ENCODE data around the gene HLCS.

Gene HLCS

DNA sequence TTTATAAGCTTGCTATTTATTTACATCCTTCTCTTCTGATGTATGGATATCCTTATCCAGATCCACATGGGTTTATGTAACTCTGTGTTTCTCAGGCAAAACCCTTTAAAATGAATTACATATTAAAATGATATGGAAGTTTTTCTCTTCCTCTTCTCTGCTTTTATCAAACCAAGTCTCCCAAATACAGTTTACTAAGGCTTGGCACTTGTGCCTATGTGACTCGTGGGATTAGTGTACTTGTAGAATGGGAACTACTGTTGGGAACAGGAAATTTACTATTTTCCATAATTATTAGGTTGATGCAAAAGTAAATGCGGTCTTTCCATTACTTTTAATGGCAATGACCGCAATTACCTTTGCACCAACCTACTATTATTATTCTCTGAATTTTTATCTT, 252.7 kb downstream of the HLCS start:
- no peak for DNase-seq

DNA sequence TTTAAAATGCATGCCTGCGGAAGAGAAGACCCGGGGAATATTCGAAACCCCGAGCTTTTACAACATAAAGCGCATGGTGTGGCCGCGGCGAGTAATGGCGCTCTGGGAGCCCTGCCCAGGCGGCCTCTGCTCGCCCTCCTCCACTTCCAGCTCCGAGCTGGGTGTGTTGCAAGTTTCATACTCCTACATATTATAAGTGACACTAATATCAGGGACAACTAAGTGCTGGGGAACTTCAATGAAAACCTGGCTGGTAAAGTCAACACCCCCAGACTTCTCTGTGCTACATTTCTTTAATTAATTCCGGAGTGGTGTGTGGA, 255.8 kb downstream of the HLCS start:
- DNase-seq: no peak

DNA sequence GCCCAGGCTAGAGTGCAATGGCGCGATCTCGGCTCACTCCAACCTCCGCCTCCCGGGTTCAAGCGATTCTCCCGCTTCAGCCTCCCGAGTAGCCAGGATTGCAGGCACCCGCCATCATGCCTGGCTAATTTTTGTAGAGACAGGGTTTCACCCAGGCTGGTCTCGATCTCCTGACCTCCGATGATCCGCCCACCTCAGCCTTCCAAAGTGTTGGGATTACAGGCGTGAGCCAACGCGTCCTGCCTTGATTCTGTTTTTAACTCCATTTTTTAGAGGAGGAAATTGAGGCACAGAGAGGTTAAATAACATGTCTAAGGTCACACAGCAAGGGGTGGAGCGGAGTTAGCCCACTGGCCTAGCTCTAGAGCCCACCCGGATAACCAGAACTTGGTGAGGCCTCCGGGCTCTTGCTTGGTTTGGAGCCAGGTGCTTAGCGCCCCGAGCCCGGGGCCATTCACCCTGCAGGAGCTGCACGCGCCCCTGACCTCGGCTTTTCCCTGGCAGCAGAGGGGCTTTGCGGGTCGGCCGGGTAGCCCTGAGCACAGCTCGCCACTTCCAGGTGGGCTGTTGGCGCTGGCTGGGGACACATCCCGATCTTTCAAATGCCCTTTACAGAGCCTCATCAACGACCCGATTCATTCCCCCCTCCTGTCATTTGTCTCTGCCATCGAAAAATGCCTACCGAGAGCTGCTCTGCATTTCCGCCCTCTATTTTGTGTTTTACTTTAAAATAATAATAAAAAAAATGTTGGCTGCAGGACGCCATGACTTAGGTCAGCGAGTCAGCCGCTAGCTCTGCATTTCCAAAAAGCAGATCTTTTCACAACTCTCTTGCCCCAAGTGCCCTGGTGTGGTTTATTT, 256.4 kb downstream of the HLCS start:
- no peak for DNase-seq

DNA sequence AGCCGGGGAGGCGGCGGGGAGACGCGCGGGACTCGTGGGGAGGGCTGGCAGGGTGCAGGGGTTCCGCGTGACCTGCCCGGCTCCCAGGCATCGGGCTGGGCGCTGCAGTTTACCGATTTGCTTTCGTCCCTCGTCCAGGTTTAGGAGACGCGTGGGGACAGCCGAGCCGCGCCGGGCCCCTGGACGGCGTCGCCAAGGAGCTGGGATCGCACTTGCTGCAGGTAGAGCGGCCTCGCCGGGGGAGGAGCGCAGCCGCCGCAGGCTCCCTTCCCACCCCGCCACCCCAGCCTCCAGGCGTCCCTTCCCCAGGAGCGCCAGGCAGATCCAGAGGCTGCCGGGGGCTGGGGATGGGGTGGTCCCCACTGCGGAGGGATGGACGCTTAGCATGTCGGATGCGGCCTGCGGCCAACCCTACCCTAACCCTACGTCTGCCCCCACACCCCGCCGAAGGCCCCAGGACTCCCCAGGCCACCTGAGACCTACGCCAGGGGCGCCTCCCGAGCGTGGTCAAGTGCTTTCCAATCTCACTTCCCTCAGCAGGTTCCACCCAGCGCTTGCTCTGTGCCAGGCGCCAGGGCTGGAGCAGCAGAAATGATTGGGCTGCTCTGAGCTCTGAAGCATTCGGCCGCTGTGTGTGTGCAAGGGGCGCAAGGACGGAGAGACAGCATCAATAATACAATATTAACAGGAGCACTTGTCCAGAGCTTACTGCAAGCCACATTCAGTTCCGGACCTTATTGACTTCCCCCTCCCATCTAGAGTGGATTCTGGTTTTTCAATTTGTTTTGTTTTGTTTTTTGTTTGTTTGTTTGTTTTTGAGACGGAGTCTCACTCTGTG, 257.2 kb downstream of the HLCS start:
- DNase-seq: no peak

DNA sequence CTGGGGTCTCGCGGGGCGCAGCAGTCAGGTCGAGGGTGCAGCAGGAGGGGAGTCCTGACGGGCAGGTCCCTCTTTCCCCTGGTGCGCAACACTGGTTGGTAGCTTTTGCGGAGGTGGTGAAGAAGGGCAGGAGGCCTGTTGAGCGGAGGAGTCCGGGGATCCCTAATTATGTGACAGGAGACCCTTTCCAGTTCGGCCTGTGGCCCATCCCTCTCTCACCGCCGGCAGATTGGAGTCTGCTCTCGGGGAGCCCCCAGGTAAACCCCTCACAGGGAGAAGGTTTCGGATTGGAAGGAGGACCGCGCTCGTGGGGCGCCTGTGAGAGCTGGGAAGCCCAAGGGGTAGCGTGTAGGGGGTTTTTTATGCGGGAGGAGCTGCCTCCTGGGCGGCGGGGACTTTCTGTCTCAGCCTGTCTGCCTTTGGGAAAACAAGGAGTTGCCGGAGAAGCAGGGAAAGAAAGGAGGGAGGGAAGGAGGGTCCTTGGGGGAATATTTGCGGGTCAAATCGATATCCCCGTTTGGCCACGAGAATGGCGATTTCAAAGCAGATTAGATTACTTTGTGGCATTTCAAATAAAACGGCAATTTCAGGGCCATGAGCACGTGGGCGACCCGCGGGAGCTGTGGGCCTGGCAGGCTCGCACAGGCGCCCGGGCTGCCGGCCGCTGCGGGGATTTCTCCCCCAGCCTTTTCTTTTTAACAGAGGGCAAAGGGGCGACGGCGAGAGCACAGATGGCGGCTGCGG, 258.0 kb downstream of the HLCS start:
- no peak for DNase-seq

DNA sequence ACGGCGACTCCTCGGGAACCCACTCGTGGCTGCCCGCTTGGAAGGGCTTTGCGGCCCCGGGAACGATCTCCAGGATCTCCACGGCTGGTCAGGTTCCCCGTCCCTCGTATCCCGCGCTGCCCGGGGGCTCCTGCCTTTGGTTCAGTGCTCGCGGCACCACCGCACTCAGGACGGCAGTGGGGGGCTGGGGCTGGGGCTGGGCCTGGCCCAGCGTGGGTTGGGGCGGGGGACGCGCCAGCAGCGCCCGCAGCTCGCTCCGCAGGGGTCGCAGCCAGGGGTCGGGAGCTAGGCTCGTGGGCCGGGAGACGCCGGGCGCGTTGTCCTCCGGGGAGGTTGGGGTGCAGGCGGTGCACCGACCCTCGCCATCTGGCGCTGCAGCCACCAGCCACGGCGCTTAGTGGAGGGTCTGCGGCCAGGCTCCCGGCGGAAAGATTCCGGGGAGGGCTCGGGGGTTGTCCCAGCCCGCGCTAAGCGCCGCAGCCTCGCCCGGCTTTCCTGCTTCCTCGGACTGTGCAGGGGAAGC, 258.6 kb downstream of the HLCS start:
- DNase-seq: no peak

DNA sequence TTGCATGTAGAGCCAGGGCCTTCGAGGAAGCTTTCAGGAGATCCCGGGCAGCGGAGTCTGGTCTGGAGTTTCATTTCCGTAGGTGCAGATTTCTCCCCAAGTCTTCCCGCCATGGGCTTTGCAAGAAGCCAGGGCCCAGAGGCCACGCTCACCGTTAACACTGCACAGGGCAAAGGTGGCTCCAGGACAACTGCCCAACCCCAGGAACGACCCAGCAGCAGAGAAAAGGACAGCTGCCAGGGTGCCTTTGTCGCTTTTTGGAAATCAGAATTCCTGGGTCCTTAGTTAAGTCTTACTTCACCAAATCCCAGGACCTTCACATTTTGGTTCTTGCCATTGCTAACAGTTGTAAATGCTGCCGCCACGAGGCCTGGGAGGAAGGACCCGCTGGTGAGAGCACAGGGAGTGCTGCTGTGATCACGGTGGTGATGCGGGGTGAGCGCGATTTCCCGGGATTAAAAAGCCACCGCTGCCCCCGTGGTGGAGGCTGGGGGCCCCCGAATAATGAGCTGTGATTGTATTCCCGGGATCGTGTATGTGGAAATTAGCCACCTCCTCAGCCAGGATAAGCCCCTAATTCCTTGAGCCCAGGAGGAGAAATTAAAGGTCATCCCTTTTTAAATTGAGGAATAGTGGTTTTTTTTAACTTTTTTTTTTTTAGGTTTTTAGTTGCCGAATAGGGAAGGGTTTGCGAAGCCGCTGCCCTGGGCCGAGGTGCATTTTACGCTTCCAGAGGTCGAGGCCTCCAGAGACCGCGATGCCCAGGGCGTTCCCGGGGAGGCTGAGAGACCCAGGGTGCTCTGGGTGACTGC, 259.3 kb downstream of the HLCS start:
- no peak for DNase-seq

DNA sequence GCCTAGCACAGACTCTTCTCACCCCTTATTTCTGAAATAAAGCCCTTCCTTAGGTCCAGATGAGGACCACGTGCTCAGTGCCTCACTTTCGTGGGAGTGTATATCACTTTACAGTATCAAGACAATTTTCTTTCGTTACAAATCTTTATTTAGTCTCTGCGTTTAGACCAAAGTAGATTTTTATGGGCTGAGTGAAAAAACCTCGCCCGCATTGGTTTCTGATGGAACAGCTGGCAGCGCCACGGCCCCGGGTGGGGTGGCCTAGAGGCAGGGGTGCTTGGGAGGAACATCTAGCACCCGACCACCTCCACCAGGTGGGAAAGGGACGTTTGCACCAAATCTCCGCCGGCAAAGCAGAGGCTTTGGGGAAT, 260.0 kb downstream of the HLCS start:
- no peak for DNase-seq

DNA sequence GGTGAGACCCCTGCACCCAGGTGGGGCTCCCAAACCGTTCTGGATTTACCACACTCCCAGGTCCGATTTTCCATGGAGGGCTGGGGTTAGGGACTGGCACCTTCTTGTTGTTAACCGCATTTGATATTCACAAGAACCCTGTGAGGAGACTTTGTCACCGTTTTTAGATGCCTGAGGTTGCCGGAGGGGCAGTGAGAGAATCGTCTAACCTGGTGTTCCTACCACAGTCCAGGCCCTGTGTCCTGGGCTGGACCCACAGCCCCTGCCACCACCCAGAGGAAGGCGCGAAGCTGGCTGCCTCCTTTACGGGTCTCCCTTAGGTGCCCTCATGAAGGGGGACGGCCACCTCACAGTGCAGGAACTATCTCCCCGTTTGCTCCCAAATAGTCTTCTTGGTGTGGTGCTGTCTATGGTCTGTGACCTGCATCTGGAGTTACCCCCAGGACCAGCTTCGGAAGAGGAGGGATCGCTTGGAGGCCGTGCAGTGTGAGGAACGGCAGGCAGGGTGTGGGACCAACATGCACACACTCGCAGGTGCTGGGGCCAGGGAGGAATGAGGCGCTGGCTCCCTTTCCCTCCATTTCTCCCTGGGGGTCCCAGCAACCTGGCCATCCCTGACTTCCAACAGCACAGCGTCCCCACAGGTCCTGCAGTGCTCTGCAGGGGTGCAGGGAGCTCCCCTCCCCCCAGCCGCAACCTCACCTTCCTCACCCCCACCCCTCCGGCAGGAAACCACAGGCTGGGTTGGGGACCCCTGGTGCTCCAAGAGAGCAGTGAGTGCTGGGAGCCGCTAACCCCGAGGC, 260.6 kb downstream of the HLCS start:
- no peak for DNase-seq

DNA sequence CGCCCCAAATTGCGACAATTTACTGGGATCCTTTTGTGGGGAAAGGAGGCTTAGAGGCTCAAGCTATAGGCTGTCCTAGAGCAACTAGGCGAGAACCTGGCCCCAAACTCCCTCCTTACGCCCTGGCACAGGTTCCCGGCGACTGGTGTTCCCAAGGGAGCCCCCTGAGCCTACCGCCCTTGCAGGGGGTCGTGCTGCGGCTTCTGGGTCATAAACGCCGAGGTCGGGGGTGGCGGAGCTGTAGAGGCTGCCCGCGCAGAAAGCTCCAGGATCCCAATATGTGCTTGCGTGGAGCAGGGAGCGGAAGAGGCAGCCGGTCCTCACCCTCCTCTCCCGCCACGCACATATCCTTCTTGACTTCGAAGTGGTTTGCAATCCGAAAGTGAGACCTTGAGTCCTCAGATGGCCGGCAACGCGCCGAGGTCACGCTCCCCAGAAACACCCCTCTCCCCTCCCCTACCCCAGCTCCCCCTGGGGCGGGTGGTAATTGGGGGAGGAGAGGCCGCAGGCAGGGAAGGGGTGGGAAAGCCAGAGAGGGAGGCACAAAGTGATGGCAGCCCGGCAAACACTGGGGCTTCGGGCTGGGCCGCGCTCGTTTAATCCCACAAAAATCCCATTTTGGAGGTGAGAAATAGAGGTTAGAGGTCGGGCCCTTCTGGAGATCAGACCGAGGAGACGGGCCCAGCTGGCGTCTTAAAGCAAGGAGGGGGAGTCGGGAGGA, 261.4 kb downstream of the HLCS start:
- no peak for DNase-seq

DNA sequence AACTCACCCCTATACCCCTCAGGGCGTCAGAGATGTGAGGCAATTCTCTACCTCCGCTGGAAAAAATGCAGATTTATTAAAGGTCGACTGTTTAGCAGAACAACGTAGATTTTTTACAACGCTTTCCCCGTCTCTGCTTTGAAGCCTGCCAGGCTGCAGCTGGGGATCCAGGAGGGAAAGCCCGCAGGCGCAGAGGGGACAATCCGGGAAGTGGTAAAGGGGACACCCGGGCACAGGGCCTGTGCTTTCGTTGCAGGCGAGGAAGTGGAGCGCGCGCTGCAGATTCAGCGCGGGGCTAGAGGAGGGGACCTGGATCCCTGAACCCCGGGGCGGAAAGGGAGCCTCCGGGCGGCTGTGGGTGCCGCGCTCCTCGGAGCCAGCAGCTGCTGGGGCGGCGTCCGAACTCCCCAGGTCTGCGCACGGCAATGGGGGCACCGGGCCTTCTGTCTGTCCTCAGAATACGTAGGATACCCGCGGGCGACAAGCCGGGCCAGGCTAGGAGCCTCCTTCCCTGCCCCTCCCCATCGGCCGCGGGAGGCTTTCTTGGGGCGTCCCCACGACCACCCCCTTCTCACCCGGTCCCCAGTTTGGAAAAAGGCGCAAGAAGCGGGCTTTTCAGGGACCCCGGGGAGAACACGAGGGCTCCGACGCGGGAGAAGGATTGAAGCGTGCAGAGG, 262.1 kb downstream of the HLCS start:
- no peak for DNase-seq

DNA sequence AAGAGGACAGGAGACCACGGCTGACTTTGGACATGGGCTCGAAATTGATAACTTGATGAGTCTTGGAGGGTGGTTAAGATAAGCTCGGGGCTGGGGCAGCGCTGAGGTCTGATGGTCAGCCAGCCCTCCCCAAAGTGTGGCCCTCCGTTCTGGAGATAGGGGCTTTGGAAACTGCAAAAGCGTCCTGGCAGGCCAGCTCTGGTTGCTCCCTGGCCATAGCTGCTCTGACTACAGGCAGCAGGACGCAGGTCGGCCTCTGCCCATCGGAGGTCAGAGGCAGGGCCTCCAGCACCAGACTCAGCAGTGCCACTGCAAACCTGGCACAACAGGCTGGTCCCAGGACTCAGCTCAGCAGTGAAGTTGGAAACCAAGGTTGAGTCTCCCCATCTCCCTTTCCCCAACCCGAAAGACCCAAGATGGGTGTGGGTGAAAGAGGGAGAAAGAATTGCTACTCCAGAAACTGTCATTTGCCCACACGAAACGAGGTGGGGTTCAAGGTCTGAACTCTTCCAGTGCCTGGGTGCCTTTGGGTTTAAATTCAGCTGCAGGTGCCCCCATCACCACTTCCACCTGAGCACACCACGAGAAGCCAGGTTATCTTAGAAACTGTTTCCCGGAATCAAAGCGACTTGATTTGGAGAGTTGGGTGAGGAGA, 262.7 kb downstream of the HLCS start:
- no peak for DNase-seq

DNA sequence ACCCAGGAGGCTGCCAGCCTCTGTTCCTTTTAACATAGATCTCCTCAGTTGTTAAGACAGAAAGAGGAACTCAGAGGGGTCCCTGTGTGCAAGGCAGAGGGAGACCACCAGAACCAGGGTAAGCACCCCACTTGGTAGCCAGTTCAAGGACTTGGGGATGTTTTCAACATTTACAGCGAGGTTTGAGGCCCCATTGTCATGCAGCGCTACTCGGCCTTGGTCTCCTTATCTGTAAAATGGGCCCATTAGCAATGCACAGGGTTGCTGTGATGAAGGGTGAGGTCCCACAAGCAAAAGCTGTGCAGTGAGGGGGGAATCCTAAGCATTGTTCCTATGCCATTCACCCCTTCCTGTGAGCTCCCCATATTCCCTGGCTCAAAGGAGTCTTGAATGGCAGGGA, 263.3 kb downstream of the HLCS start:
- no peak for DNase-seq

DNA sequence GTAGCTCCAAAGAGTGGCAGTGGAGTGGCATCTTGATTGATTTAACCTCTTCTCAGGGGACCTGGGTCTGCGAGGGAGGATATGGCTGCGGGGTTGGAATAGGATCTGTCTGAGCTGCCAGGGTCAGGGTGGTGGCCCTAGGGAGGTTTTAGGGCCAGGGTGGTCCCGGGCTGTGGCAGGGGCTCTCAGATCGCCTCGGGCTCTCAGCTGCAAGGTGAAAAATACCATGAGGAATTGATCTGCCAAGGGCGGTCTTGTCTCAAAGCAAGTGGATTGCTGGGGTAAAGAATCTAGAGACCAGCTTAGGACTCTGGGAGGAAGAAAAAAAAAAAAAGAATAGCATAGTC, 263.9 kb downstream of the HLCS start:
- no peak for DNase-seq

DNA sequence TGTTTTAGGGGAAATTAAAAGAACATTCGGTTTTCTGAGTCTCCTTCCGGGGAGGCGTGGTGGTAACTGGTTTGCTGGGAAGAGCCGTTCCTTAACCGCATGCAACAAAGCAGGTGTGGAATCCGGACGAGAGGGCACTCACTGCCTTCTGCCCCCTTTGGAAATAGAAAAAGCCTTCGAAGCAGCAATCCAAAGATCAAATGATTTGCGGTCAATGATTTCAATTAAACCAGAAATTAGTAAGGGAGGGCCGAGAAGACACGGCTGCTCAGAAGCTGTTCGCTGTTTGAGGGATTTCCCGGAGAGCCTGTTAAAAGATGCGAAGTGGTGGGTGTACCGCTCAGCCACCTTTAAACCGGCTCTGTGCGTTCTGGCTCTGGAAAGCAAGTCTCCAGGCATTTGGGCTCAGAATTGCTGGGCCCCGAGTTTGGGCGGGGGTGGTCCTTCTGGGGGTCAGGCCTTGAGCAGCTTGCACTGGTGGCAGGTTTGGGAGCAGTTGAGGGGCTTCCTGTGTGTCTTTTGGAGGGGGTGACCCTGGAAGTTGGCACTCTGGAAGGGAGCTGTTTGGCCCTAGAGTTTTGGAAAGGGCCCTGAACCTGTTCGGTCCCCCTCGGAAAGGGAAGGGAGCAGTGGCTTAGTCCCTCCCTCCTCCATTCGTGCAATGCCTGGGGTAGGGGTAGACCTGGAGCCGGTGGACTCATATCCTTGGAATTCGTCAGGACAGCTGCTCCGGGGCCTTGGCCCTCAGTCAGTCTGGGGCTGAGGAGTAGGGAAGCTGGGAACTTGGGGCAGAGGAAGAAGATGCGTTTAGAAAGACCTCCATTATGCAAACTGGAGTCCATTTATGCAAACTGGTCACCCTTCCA, 264.5 kb downstream of the HLCS start:
- DNase-seq: no peak

DNA sequence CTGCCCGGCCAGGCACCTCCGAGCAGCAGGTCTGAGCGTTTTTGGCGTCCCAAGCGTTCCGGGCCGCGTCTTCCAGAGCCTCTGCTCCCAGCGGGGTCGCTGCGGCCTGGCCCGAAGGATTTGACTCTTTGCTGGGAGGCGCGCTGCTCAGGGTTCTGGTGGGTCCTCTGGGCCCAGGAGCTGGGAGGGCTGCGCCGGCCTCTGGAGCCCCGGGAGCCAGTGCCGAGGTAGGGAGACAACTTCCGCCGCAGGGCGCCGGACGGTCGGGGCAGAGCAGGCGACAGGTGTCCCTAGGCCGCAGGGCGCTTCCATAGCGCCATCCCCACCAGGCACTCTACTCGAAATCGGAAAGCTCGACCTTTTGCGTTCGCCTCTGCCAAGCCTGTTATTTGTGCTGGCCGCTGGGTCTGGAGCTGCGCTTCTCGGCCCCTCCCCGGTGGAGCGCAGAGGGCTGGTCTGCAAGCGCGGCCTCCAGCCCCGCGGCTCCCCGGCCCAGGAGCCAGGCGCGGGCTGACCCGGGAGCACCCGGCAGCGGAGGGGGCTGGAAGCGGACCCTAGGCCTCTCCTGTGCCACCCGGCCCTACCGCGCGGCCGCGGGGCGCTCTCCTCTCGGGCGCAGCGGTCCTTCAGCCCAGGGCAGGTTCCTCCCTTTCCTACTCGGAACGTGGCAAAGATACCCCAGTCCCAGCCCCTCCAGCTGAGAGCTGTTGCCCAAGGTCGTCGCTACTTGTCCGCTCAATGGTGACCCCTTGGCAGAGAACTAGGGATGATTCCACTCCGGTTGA, 265.3 kb downstream of the HLCS start:
- DNase-seq: no peak
